Globus pallidus (tissue), 1 donor: ENCODE data around the gene COQ2.
"Not testable (repeated sequence)": the region's sequence is repeated elsewhere in the genome, so short reads cannot be mapped to it uniquely, and the experiment has no call there.

ENCODE experiments used
- DNase-seq: peaks from one replicate; pipeline ENCODE4 v3.0.0-alpha.2; 2015; ENCODE audit warnings: low spot score

The COQ2 gene

GRCh38 chr4:83284193-83285054 is at the start of gene COQ2:
Gene COQ2 (minus strand): TSS chr4:83284798. CDS start chr4:83284764, 34 bp downstream.
- DNase-seq = peak; percentile 95

- no peak for DNase-seq
Observed at GRCh38 chr4:83331956-83332355, 47.4 kb upstream of the COQ2 start.

DNA sequence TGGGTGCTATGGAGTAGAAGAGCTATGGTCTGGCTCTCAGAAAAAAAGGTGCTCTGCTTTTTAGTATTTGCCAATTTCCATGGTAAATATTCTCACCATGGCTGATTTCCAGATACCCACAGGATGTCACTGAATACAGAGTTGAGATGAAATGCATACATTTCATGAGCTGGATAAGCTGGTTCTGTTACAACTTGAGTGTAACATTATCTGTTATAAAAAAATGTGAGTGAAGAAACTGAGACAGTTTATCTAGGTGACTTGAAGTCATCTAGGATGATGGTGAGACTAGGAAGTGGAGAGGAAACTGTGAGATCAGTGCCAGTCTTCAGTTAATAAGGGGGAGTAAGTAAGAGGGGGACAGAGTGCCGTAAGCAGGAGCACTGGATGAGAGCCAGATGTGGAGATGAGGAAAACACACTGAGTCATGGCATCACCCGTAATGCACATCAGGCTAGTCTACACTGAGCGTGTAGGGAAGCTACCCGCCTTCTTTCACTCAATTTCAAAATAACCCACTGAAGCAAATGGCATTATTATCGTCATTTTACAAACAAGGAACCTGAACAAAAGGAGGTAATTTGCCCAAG is 45.0 kb upstream of the COQ2 start:
- DNase-seq = no peak

- DNase-seq = no peak
Observed at GRCh38 chr4:83328521-83329187, 44.1 kb upstream of the COQ2 start.

- no peak for DNase-seq
Observed at GRCh38 chr4:83326546-83326945, 41.9 kb upstream of the COQ2 start.

GRCh38 chr4:83325306-83325705 is 40.7 kb upstream of the COQ2 start:
- not testable (repeated sequence) for DNase-seq

- no peak for DNase-seq
Observed at GRCh38 chr4:83323136-83323535, 38.5 kb upstream of the COQ2 start.

- peak; percentile 51 for DNase-seq
Observed at GRCh38 chr4:83320548-83320947, 36.0 kb upstream of the COQ2 start.

GRCh38 chr4:83318666-83319065 is 34.1 kb upstream of the COQ2 start:
- no peak for DNase-seq

- DNase-seq = no peak
Observed at GRCh38 chr4:83317671-83318070, 33.1 kb upstream of the COQ2 start.

- no peak for DNase-seq
Observed at GRCh38 chr4:83316459-83317165, 32.0 kb upstream of the COQ2 start.

GRCh38 chr4:83315341-83315870 is 30.8 kb upstream of the COQ2 start:
- DNase-seq = no peak

DNA sequence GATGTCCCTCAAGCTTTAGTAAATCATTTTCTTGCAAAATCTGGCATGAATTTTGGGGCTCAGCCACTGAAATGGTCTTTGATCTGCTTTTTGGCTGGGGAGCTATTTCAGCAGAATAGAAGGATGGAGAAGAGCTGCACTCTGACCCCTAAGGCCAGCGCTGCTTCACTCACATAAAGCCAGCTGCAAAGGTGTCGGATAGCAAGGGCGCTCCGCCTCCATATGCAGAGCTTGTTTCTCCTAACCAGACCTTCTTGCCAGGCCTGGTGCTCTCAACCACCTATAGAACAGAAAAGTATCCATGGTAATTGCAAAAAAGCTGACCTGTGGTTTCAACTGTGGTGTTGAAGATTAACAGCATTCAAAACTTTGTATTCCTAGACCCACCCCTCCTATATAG is 24.1 kb upstream of the COQ2 start:
- no peak for DNase-seq

- no peak for DNase-seq
Observed at GRCh38 chr4:83307920-83308319, 23.3 kb upstream of the COQ2 start.

DNA sequence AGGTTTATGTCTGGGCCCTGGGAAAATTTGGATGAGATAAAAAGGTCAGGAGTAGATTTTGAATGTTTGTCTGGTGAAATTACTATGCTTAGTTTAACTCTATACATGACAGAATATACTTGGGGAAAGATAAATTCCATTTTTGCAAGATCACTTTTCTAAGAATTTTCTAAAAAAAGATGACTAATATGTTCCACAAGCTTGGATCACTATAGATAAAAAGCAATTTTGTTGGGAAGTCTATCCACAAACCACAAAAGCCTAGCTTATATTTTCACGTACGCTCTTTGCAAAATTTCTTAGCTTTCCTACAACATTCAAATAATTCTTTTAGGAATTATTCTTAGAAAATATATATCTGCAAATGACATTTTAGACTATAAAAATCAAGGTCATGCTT is 20.6 kb upstream of the COQ2 start:
- no peak for DNase-seq

GRCh38 chr4:83297548-83298260 is 13.1 kb upstream of the COQ2 start:
- no peak for DNase-seq

DNA sequence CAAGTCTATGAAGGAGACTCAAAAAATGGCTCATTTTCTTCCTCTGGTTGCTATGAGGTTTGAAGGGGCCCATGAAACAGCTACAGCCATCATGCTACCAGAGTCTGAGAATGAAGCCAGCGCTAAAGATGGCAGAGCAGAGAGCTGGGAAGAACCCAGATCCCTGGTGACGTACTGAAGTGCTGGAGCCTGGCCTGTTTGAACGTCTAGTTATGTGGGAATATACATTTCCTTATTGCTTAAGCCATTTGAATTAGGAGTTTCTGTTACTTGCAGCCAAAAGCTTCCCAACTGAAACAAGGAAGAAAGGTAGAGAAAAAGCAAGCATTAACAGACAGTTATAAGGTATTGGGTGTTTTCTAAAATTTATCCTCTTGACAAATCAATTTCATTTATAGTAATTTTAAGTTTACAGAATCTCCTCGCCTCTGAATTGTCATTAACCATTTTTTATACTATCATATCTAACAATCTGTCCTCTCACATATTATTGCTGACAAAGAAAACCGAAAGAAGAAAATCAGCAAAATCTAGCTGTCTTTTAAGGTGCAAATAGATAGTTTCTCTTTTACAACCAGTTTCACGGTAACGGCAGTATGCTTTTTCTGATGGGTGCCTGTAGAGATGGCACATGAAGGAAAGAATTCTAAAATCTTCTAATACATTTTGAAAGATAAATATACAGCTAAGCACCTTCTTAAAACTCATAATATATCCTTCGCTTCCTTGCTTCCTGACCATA is 8.9 kb upstream of the COQ2 start:
- no peak for DNase-seq

- DNase-seq = not testable (repeated sequence)
Observed at GRCh38 chr4:83290059-83290774, 5.6 kb upstream of the COQ2 start.

GRCh38 chr4:83288381-83288780 is 3.8 kb upstream of the COQ2 start:
- not testable (repeated sequence) for DNase-seq

GRCh38 chr4:83285055-83285407 is 433 bp upstream of the COQ2 start:
- DNase-seq = peak; percentile 56
